Mammary epithelial cell (primary cell): ENCODE results near the gene TTC33.

Experiments used
- CTCF ChIP-seq, 2 donors: IDR thresholded peaks in 1 of 2; conservative IDR thresholded peaks in 1 of 2; 2 replicates each; pipeline ENCODE4 v1.5.1; 2011 to 2012; ENCODE audit warnings: inconsistent platforms in 2 of 2, low read length in 2 of 2, mild to moderate bottlenecking in 2 of 2, control low read depth in 1 of 2, low read depth in 1 of 2; ENCODE audit not compliant: insufficient read depth in 1 of 2; ENCODE audit errors: extremely low read depth in 1 of 2
- EZH2 ChIP-seq: IDR thresholded peaks from 2 replicates; pipeline ENCODE4 v1.6.1; 2012; ENCODE audit warnings: low read length, inconsistent platforms, borderline replicate concordance

GRCh38 chr5:40615586-40616170, 140.1 kb downstream of the TTC33 start:
- TF ChIP-seq CTCF (conservative IDR thresholded peaks at IDR 0.05 in 1 of 2, IDR thresholded peaks at IDR 0.05 in 1 of 2; ENCODE audit: extremely low read depth in 1 of 2, insufficient read depth in 1 of 2, low read depth in 1 of 2, low read length in 2 of 2) (no peak), EZH2 (no peak)
